Endothelial cell of umbilical vein (primary cell): ENCODE data around the gene CCDC38. TPM values are rescaled to one million over a fixed set of nuclear protein-coding genes. Genes with fewer than 3 reads are reported as not detected.

Experiments used
- BruUV-seq: library from RNA; stranded (reverse); fragments of 400-500 nt; replicated peaks from 2 replicates; lab custom pipeline; 2021; lab: Mats Ljungman, UMichigan
- CTCF ChIA-PET: fragments of 300-600, 350-600 bp; sonication (Branson Sonifier 250); formaldehyde crosslinking; loops from one replicate; lab custom pipeline; 2021; ENCODE audit warnings: antibody characterized with exemption, inconsistent platforms; lab: Charles Lee
- POLR2A ChIA-PET: fragments of 300-600, 350-600 bp; sonication (Branson Sonifier 250); formaldehyde crosslinking; loops from one replicate; lab custom pipeline; 2021; ENCODE audit warnings: antibody characterized with exemption, inconsistent platforms; lab: Charles Lee
- DNase-seq: peaks from one replicate; pipeline ENCODE4 v3.0.0-alpha.2; 2011; ENCODE audit warnings: low read depth, low spot score
- FAIRE-seq: peaks from 2 replicates; lab custom pipeline; 2011; peaks lifted over from hg19 to GRCh38; lab: Jason Lieb, UNC
- H2AFZ ChIP-seq: 2 replicates; pipeline ENCODE4 v1.6.0; 2012; ENCODE audit warnings: low read depth, low read length, control low read depth, inconsistent platforms
- H3K27ac ChIP-seq: 2 replicates; pipeline ENCODE4 v1.5.1; 2011; ENCODE audit warnings: low read depth, mild to moderate bottlenecking, control low read depth, low read length, moderate library complexity; ENCODE audit not compliant: insufficient read depth
- H3K27me3 ChIP-seq, 2 experiments: 2 replicates each; pipeline versions ENCODE4 v1.6.0 to v1.6.1; 2011; ENCODE audit warnings: low read length in 2 of 2, mixed read lengths in 1 of 2; ENCODE audit not compliant: control insufficient read depth in 2 of 2, insufficient read depth in 2 of 2
- H3K36me3 ChIP-seq, 2 experiments: 2 replicates in 1 of 2; 3 replicates in 1 of 2; pipeline ENCODE4 v1.5.1; 2011; ENCODE audit warnings: low read length in 2 of 2, mild to moderate bottlenecking in 1 of 2, moderate library complexity in 1 of 2; ENCODE audit not compliant: control insufficient read depth in 2 of 2, insufficient read depth in 2 of 2; ENCODE audit errors: extremely low read depth in 1 of 2
- H3K4me1 ChIP-seq: 3 replicates; pipeline ENCODE4 v1.5.1; 2011; ENCODE audit warnings: mild to moderate bottlenecking, low read length; ENCODE audit not compliant: control insufficient read depth, insufficient read depth; ENCODE audit errors: extremely low read depth
- H3K4me2 ChIP-seq: 2 replicates; pipeline ENCODE4 v1.6.1; 2011; ENCODE audit warnings: low read length, control low read depth, mixed read lengths; ENCODE audit not compliant: insufficient read depth
- H3K4me3 ChIP-seq, 3 experiments: fragments of 200-600 bp in 1 of 3; sonication (generic), shearing (Covaris generic) in 1 of 3; replicated peaks in 1 of 3; 2 replicates each; pipeline ENCODE4 v1.5.1; 2011 to 2016; ENCODE audit warnings: control low read depth in 3 of 3, low read length in 3 of 3, mild to moderate bottlenecking in 2 of 3, inconsistent platforms in 1 of 3, low read depth in 1 of 3, moderate library complexity in 1 of 3; ENCODE audit not compliant: insufficient read depth in 1 of 3
- H3K79me2 ChIP-seq: 2 replicates; pipeline ENCODE4 v1.6.0; 2012; ENCODE audit warnings: low read length, inconsistent platforms; ENCODE audit not compliant: control insufficient read depth, insufficient read depth
- H3K9ac ChIP-seq: replicated peaks from 2 replicates; pipeline ENCODE3; 2011; ENCODE audit warnings: low read length, control low read depth; ENCODE audit not compliant: insufficient read depth; ENCODE audit errors: extremely low read depth
- H3K9me1 ChIP-seq: replicated peaks from 3 replicates; pipeline ENCODE4 v1.6.0; 2011; ENCODE audit warnings: mild to moderate bottlenecking, low read length; ENCODE audit not compliant: control insufficient read depth, insufficient read depth; ENCODE audit errors: extremely low read depth
- H3K9me3 ChIP-seq: replicated peaks from 2 replicates; pipeline ENCODE4 v1.5.1; 2012; ENCODE audit warnings: low read length, inconsistent platforms; ENCODE audit not compliant: control insufficient read depth, insufficient read depth
- H4K20me1 ChIP-seq: replicated peaks from 2 replicates; pipeline ENCODE3; 2011; ENCODE audit warnings: mild to moderate bottlenecking, low read length; ENCODE audit not compliant: control insufficient read depth, insufficient read depth; ENCODE audit errors: extremely low read depth
- CTCF ChIP-seq, 2 donors: IDR thresholded peaks; 1 replicate in 1 of 2; 2 replicates in 1 of 2; pipeline ENCODE4 v1.5.1; 2011; ENCODE audit warnings: low read length in 2 of 2, mild to moderate bottlenecking in 2 of 2, moderate library complexity in 2 of 2, control low read depth in 1 of 2, inconsistent platforms in 1 of 2, low read depth in 1 of 2; ENCODE audit not compliant: insufficient read depth in 1 of 2; ENCODE audit errors: extremely low read depth in 1 of 2
- EZH2 ChIP-seq: IDR thresholded peaks from 2 replicates; pipeline ENCODE4 v1.6.1; 2012; ENCODE audit warnings: borderline replicate concordance, low read depth, mild to moderate bottlenecking, moderate library complexity, low read length, inconsistent platforms; ENCODE audit not compliant: severe bottlenecking
- FOS ChIP-seq: IDR thresholded peaks from 2 replicates; pipeline ENCODE4 v1.6.1; 2011; ENCODE audit warnings: mild to moderate bottlenecking, low read length, moderate library complexity, borderline replicate concordance; ENCODE audit not compliant: insufficient read depth
- GATA2 ChIP-seq: IDR thresholded peaks from 2 replicates; pipeline ENCODE4 v1.7.0; 2011; ENCODE audit warnings: low read depth, mild to moderate bottlenecking, moderate library complexity, mixed read lengths, low read length; ENCODE audit not compliant: insufficient read length, insufficient read depth
- JUN ChIP-seq: IDR thresholded peaks from 2 replicates; pipeline ENCODE4 v1.6.1; 2011; ENCODE audit warnings: borderline replicate concordance, low read depth; ENCODE audit not compliant: insufficient read length, insufficient read depth
- MAX ChIP-seq: IDR thresholded peaks from 2 replicates; pipeline ENCODE4 v1.6.1; 2011; ENCODE audit not compliant: insufficient read depth, insufficient read length
- MYC ChIP-seq: IDR thresholded peaks from one replicate; pipeline ENCODE4 v1.6.1; 2011; ENCODE audit warnings: mild to moderate bottlenecking, low read depth, low read length
- POLR2A ChIP-seq: IDR thresholded peaks from 2 replicates; pipeline ENCODE4 v1.6.1; 2012; ENCODE audit warnings: low read depth, mild to moderate bottlenecking, control low read depth, low read length
- POLR2AphosphoS5 ChIP-seq: IDR thresholded peaks from 2 replicates; pipeline ENCODE4 v1.6.1; 2012; ENCODE audit warnings: low read depth, mild to moderate bottlenecking, control low read depth, low read length, moderate library complexity; ENCODE audit not compliant: insufficient read depth
- dilution Hi-C: fragments of 300-500 bp; cut with MboI; formaldehyde crosslinking; loops from one replicate; pipeline ENCODE4 v1.15.0; 2019; ENCODE audit warnings: low sequenced_read_pairs; ENCODE audit not compliant: extremely low pct_ligation_motif_present
- intact Hi-C: fragments of 100-400 bp; cut with micrococcal nuclease; formaldehyde crosslinking; loops from one replicate; pipeline ENCODE4 v1.10.0; 2022
- polyA plus RNA-seq, 4 experiments: library from polyadenylated mRNA; depleted of rRNA in 3 of 4; stranded (reverse) in 3 of 4; unstranded in 1 of 4; fragments of >200 nt; gene quantifications; 2 replicates each; pipeline versions ENCODE4 v1.2.1 to v1.2.3, GENCODE V29; 2011 to 2012; ENCODE audit warnings: missing spikeins in 1 of 4
- total RNA-seq: library from RNA; stranded (reverse); gene quantifications from 2 replicates; pipeline ENCODE4 v1.2.3, GENCODE V29; 2021

Gene CCDC38
- total and polyA plus RNA-seq, 2 donors (not counting 3 experiments of a cell fraction or from before 2014, with no cell fraction given) = not detected

- no peak overlapping the region for H3K27ac ChIP-seq
- no TSS peak for BruUV-seq
- dilution Hi-C loops (no loop called here), intact Hi-C loops (no loop called here)
- no peak for FAIRE-seq
- no peaks in the 10 kb centered on the region for H3K9me1 ChIP-seq
- ChIA-PET POLR2A (no interaction called here), CTCF (interaction anchor here (0.7 to 2.4 kb wide), 7 partner anchors 9 to 51 kb away, joined by 3 to 12 read pairs (median 4); partner anchors contain the start of genes AMDHD1 and CCDC38)
- H3K79me2 ChIP-seq = no peaks in the 10 kb centered on the region
- no peak for DNase-seq
- no peaks in the 10 kb centered on the region for H3K9me3 ChIP-seq
- peaks cover 25 to 33% of the 10 kb centered on the region in 2 experiments for H3K27me3 ChIP-seq
- H3K4me2 ChIP-seq = no peak overlapping the region
- no peaks in the 10 kb centered on the region for H4K20me1 ChIP-seq
- no peak for TF ChIP-seq FOS
- TF ChIP-seq POLR2AphosphoS5 = no peak
- TF ChIP-seq EZH2 = no peak
- TF ChIP-seq JUN = no peak
- TF ChIP-seq POLR2A = no peak
- TF ChIP-seq MAX = no peak
- H3K4me3 ChIP-seq = no peak overlapping the region
- H3K9ac ChIP-seq = no peak overlapping the region
- H3K4me1 ChIP-seq = no peaks in the 10 kb centered on the region
- no peak overlapping the region for H2AFZ ChIP-seq
- no peaks in the 10 kb centered on the region for H3K36me3 ChIP-seq
Measured at GRCh38 chr12:95955549-95956159, 13.2 kb upstream of the CCDC38 start.

- TF ChIP-seq CTCF (IDR thresholded peaks at IDR 0.05; ENCODE audit: extremely low read depth in 1 of 2, insufficient read depth in 1 of 2, low read depth in 1 of 2, low read length in 2 of 2) (no peak), FOS (no peak), MAX (no peak), MYC (no peak), POLR2A (no peak), POLR2AphosphoS5 (no peak), GATA2 (no peak), EZH2 (no peak), JUN (no peak)
- dilution Hi-C loops (no loop called here), intact Hi-C loops (loop anchor here (5.0 kb wide), 1 partner anchor 36 kb away; no protein-coding TSS in a partner anchor)
- POLR2A ChIA-PET = no interaction called here
- no peaks in the 10 kb centered on the region for H3K9me3 ChIP-seq
- CTCF ChIA-PET = interaction anchor here (0.9 to 1.8 kb wide), 3 partner anchors 9 to 34 kb away, joined by 3 to 6 read pairs (median 5); no protein-coding TSS in a partner anchor
- no peak for DNase-seq
- no peaks in the 10 kb centered on the region for H3K36me3 ChIP-seq
- no peak overlapping the region for H3K9ac ChIP-seq
- FAIRE-seq = no peak
- no peak overlapping the region for H3K4me2 ChIP-seq
- H3K4me3 ChIP-seq = no peak overlapping the region
- H3K79me2 ChIP-seq = no peaks in the 10 kb centered on the region
- peaks cover 29 to 45% of the 10 kb centered on the region in 2 experiments for H3K27me3 ChIP-seq
- no peaks in the 10 kb centered on the region for H3K9me1 ChIP-seq
- no peak overlapping the region for H3K27ac ChIP-seq
- BruUV-seq = no TSS peak
- H2AFZ ChIP-seq = no peak overlapping the region
- H3K4me1 ChIP-seq = no peaks in the 10 kb centered on the region
- no peaks in the 10 kb centered on the region for H4K20me1 ChIP-seq
Measured at GRCh38 chr12:95953000-95953399, 10.6 kb upstream of the CCDC38 start.
